ENCODE results near the gene NAV3. TPM values are rescaled to one million over a fixed set of nuclear protein-coding genes. Genes with fewer than 3 reads are reported as not detected.

NAV3 gene
- total and polyA plus RNA-seq, 2 of the 4 experiments (the other 2 are of a cell fraction) = 25.5 to 106 TPM

DNA sequence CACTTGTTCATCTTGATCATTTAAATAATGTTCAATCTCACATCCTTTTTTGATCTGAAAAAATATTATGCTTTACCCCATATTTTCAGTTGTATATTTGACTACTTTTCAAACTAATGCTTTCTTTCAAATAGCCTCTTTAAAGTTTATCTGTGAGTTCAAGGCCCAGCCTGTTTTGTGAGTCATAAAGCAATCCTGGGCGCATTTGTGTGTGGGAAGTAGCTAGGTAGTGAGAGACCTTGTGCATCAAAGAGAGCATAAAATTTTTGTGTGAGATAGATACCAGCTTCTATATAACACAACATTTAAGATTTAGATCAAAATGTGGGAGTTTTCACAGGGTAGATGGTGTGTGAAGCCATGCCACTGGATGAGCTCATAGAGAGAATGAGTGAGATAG, 405.6 kb downstream of the NAV3 start:
- H3K56ac ChIP-seq (ENCODE audit: extremely low read depth, insufficient read depth, low read length) = no peak overlapping the region
- H4K20me1 ChIP-seq (ENCODE audit: insufficient read depth, low read length) = no peaks in the 10 kb centered on the region
- no peak overlapping the region for H2AK9ac ChIP-seq (replicated peaks; ENCODE audit: low read depth, low read length, poor library complexity)
- no peak overlapping the region for H4K8ac ChIP-seq (ENCODE audit: low read depth in 2 of 2, low read length in 2 of 2)
- peak; percentile 18 for DNase-seq
- H3K9me1 ChIP-seq (ENCODE audit: insufficient read depth, low read length) = no peaks in the 10 kb centered on the region
- no peak overlapping the region for H3K27ac ChIP-seq (ENCODE audit: insufficient read depth, low read length)
- no peak overlapping the region for H2AK5ac ChIP-seq (ENCODE audit: low read depth, low read length)
- TF ChIP-seq CHD1 (IDR thresholded peaks at IDR 0.05; ENCODE audit: low read depth, low read length) (no peak), FOS (IDR thresholded peaks at IDR 0.05; ENCODE audit: low read depth, low read length) (no peak), RFX5 (IDR thresholded peaks at IDR 0.05; ENCODE audit: low read depth, low read length) (no peak), CEBPB (IDR thresholded peaks at IDR 0.05; ENCODE audit: low read depth, low read length) (no peak), MXI1 (IDR thresholded peaks at IDR 0.05; ENCODE audit: borderline replicate concordance, low read depth, low read length) (no peak), MAZ (IDR thresholded peaks at IDR 0.05; ENCODE audit: borderline replicate concordance, low read depth, low read length) (no peak), NFE2L2 (IDR thresholded peaks at IDR 0.05; ENCODE audit: low read depth, low read length) (no peak), RAD21 (IDR thresholded peaks at IDR 0.05; ENCODE audit: low read length) (no peak), MAFK (IDR thresholded peaks at IDR 0.05; ENCODE audit: low read depth, low read length) (no peak), RCOR1 (IDR thresholded peaks at IDR 0.05; ENCODE audit: insufficient replicate concordance, low read length) (no peak)
- TF ChIP-seq, protein P1, sequence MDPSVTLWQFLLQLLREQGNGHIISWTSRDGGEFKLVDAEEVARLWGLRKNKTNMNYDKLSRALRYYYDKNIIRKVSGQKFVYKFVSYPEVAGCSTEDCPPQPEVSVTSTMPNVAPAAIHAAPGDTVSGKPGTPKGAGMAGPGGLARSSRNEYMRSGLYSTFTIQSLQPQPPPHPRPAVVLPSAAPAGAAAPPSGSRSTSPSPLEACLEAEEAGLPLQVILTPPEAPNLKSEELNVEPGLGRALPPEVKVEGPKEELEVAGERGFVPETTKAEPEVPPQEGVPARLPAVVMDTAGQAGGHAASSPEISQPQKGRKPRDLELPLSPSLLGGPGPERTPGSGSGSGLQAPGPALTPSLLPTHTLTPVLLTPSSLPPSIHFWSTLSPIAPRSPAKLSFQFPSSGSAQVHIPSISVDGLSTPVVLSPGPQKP (IDR thresholded peaks at IDR 0.05; ENCODE audit: borderline replicate concordance, low read depth, low read length) = no peak
- TF ChIP-seq, protein P2, sequence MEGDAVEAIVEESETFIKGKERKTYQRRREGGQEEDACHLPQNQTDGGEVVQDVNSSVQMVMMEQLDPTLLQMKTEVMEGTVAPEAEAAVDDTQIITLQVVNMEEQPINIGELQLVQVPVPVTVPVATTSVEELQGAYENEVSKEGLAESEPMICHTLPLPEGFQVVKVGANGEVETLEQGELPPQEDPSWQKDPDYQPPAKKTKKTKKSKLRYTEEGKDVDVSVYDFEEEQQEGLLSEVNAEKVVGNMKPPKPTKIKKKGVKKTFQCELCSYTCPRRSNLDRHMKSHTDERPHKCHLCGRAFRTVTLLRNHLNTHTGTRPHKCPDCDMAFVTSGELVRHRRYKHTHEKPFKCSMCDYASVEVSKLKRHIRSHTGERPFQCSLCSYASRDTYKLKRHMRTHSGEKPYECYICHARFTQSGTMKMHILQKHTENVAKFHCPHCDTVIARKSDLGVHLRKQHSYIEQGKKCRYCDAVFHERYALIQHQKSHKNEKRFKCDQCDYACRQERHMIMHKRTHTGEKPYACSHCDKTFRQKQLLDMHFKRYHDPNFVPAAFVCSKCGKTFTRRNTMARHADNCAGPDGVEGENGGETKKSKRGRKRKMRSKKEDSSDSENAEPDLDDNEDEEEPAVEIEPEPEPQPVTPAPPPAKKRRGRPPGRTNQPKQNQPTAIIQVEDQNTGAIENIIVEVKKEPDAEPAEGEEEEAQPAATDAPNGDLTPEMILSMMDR (conservative IDR thresholded peaks at IDR 0.05; ENCODE audit: low read depth, low read length) = no peak
- H3K18ac ChIP-seq (ENCODE audit: low read depth, low read length) = no peak overlapping the region
- no peak overlapping the region for H3K4ac ChIP-seq (ENCODE audit: low read depth, low read length)
- H4K5ac ChIP-seq (ENCODE audit: low read depth, low read length) = no peak overlapping the region
- H3K9me3 ChIP-seq (ENCODE audit: control insufficient read depth, insufficient read depth, low read length) = no peaks in the 10 kb centered on the region
- H4K91ac ChIP-seq (ENCODE audit: insufficient read depth, low read depth, low read length) = no peak overlapping the region
- no peaks in the 10 kb centered on the region for H3K79me1 ChIP-seq (ENCODE audit: low read depth in 1 of 2, low read length in 2 of 2)
- H3K9ac ChIP-seq (ENCODE audit: low read depth, low read length) = no peak overlapping the region
- H3K36me3 ChIP-seq (ENCODE audit: control insufficient read depth, insufficient read depth, low read length) = no peaks in the 10 kb centered on the region
- H2BK20ac ChIP-seq (ENCODE audit: low read depth, low read length) = no peak overlapping the region
- WGBS, 2 experiments (ENCODE audit: extremely low coverage in 2 of 2, insufficient read length in 1 of 2) = no CpG with 5 or more reads among the region's 1 CpG
- no peaks in the 10 kb centered on the region for H3K4me1 ChIP-seq (ENCODE audit: control insufficient read depth, insufficient read depth, low read length)
- no peak overlapping the region for H2BK15ac ChIP-seq (ENCODE audit: low read depth, low read length)
- in situ Hi-C loops (cut with MboI; ENCODE audit: low sequenced_read_pairs) = no loop called here
- no TSS peak for BruUV-seq (replicated peaks)
- intact Hi-C loops (cut with micrococcal nuclease) = no loop called here
- ChIA-PET CTCF (no interaction called here), POLR2A (ENCODE audit: unreplicated experiment) (no interaction called here)
- H2BK5ac ChIP-seq (ENCODE audit: low read depth, low read length, poor library complexity, severe bottlenecking) = no peak overlapping the region
- no peak overlapping the region for H2BK120ac ChIP-seq (ENCODE audit: low read depth, low read length)
- no peak for ATAC-seq (ENCODE audit: low read depth)
- no peak overlapping the region for H3K4me3 ChIP-seq (ENCODE audit: insufficient read depth, low read depth, low read length)
- no peaks in the 10 kb centered on the region for H3K27me3 ChIP-seq (ENCODE audit: control insufficient read depth, insufficient read depth, low read length)
- H3K23ac ChIP-seq (ENCODE audit: low read depth, low read length) = no peak overlapping the region
- H3K14ac ChIP-seq (replicated peaks; ENCODE audit: low read depth, low read length) = no peak overlapping the region
- dilution Hi-C loops (cut with HindIII; ENCODE audit: low sequenced_read_pairs, unreplicated experiment) = no loop called here
- H3K4me2 ChIP-seq (ENCODE audit: low read depth, low read length) = no peak overlapping the region
- H2AFZ ChIP-seq (replicated peaks; ENCODE audit: low read length, poor library complexity) = no peak overlapping the region

All from IMR-90 (cell line).